NCI-H2029 treated with DMSO at 0.1 percent for 48 hours (cell line): Measurements from ENCODE around the gene WIPF1.

Experiments
- DNase-seq: peaks from one replicate; lab custom pipeline; 2025; lab: John Stamatoyannopoulos, UW

WIPF1 gene

DNA sequence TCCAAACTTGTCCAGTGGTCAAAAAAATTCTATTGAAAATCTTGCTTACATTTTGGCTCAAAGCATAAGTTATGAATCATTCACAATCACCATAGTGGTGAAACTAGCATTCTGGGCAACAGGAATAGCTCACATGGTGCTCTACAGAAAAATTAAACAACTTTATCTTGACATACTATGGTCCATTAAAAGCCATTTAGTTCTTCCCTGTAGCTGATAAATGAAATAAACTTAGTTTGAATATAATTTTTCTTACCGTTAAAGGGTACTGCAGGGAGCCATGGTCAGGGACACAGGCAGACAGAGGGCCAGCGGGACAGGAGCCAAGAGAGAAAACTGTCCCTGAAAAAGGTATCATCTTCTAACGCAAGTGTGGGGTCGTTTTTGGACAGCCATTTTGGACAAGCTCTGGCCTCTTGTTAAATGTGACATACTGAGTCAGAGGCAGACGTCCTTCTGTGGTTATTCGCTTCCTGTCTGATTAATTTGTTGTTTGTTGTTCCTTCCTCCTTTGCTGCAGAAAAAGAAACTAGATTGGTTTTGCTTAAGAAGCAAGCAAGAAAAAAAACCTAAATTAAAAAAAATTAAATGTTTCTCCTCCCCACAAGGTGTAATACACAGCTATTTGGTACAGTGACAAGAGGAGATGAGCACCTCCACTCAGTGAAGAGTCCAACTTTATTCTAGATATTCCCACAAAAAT lies at the start of gene WIPF1:
Gene WIPF1, minus strand, starts transcription at position 460 of the 703 bp plus-strand sequence. CDS start 12,231 bp downstream, outside the sequence.
- no peak for DNase-seq

DNA sequence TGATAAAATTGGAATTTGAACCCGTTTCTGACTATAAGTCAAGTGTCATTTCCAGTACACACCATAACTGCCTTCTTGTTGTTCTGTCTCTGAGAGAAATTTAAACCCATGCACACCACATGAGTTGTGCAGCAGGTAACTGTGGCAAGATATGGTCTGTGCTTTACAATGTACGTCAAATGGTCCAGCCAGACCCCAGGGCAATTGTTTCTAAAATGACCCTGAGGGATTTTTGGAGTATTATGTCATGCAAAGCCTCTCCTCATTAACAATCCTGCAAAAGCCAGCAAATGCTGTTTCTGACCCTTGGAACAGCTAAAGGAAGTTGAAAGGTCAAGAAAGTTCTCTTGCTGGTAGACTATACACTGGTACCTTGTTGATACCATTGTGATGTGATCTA lies 47.7 kb upstream of the WIPF1 start:
- no peak for DNase-seq

DNA sequence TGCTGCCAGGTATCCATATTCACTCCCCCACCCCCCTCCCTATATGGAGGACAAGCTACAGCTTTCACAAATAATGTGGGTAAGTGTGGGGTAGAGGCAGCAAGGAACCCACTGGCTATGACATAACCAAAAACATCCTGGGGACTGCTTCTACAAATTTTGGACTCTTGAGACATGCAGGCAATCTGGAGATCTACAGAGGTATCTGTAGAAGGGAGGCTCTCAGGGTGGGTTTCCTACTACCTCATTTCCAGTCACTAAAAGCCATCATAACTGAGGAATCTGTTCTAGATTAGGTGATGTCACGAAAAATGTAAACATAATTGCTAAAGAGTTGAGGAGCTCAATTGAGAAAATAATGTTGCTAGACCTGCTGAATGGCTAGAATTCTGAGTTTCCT lies 46.8 kb upstream of the WIPF1 start:
- no peak for DNase-seq

DNA sequence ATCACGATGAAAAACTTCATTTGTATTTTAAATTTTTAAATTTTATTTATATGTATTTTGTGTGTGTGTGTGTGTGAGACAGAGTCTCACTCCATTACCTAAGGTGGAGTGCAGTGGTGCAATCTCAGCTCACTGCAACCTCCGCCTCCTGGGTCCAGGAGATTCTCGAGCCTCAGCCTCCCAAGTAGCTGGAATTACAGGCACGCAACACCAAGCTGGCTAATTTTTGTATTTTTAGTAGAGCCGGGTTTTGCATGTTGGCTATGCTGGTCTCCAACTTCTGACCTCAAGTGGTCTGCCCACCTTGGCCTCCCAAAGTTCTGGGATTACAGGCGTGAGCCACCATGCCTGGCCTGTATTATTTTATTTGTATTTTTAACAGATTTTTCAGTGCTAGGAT lies 45.8 kb upstream of the WIPF1 start:
- no peak for DNase-seq

DNA sequence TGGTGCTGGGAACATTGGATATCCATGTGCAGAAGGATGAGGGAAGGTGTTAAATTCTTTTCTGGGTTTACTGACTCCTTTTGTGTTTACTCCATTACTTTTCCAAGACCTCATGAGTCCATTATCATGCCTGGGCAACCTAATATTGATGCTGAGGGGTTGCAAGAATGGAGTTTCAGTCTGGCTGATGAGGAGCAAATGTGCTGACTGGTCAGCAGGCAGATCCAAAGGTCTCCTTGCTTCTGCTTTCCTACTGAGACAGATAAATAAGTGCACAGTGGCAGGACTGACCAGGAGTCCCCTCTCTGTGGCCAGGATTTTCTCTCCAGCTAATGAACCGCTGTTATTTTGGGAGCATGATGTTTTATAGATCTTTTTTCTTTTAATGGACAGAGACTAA lies 43.6 kb upstream of the WIPF1 start:
- no peak for DNase-seq

- no peak for DNase-seq
Measured at GRCh38 chr2:174636987-174637386, 39.4 kb upstream of the WIPF1 start.

- DNase-seq, result no peak
Measured at GRCh38 chr2:174635776-174636404, 38.3 kb upstream of the WIPF1 start.

DNA sequence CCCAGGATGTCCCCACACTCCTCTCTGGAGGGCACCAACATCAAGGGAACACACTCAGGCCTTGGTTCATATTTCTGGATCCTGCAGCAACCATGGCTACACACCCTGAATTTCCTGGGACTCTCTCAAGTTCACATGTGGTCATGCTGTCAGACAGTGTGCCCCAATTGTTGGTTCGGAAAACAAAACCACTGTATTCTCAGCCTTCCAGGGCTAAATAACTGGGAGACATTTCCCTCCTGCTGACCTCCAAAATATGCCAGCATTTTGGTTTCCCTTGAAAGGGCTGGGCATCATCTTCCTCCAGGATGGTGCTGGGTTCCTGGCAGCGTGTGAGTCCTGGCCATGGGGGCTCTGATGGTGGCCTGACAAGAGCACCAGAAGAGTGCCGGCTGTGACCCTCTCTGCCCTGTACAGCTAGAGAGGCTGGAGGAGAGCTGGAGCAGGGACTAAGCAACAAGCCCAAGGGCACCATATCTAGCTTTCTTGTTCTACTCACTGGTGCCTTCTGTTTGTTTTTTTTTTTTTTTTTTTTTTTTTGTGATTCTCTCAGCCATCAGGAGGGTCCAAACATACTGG lies 37.5 kb upstream of the WIPF1 start:
- DNase-seq, result no peak

GRCh38 chr2:174634130-174635014 lies 36.8 kb upstream of the WIPF1 start:
- DNase-seq, result no peak

DNA sequence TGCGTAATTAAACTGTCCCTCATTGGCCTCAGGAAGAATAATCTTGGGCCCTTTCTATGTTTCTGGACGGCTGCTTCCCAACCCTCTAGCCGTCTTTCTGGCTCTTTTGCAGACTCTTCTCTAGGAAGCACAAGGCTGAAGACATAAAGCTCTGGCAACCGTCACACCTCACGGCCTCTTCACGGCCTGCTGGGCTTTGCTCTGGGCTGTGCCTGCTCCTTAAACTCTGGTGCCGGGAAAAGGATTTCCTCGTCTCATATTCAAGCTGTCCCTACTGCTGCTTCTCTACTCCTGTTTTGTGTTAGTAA lies 36.0 kb upstream of the WIPF1 start:
- DNase-seq, result no peak

- DNase-seq, result no peak
Measured at GRCh38 chr2:174632841-174633622, 35.4 kb upstream of the WIPF1 start.

- no peak for DNase-seq
Measured at GRCh38 chr2:174631009-174631981, 33.7 kb upstream of the WIPF1 start.

GRCh38 chr2:174630107-174630506 lies 32.5 kb upstream of the WIPF1 start:
- DNase-seq, result no peak

GRCh38 chr2:174629506-174629905 lies 31.9 kb upstream of the WIPF1 start:
- DNase-seq, result no peak

GRCh38 chr2:174628528-174629169 lies 31.0 kb upstream of the WIPF1 start:
- no peak for DNase-seq

- DNase-seq, result no peak
Measured at GRCh38 chr2:174627216-174627615, 29.6 kb upstream of the WIPF1 start.

DNA sequence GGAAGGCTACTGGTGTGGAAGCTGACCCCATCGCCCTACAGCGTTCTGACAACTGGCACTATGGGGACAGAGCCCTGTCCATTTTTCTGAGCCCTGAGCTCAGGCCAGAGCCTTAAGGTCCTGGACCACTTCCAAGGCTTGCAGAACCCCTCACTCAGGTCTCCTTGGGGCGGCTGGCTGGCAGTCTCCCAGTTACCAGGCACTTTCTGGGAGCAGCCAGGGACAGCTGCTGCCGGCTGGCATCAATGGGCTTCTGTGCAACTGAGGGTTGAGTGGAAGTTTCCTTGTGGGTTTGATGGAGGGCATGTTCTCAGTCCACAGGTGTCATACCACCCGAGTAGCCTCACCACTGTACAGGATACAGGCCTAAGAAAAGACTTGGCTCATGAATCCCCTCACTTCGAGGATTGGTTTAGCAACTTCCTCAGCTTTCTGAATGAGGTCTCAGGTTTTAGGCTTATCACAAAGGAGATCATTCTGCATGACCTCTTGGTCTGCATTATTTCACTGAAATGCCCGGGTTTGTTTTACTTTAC lies 27.4 kb upstream of the WIPF1 start:
- DNase-seq, result no peak

DNA sequence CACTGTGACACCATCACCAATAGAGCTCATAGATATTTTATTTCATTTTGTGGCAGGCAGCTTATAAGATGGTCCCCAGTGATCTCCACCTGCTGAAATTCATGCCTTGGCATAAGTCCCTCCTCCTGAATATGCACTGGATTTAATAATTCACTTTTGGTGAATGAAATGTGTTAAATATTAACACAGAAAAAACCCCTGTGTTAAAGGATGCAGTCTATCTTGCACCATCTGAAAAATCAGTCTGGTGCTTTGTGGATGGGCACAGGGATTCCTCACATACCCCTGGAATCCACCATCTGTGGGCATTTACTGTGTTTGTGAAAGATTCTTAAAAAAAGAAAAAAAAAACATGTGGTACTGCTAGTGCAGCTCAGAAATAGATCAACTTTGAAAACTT lies 26.1 kb upstream of the WIPF1 start:
- no peak for DNase-seq

DNA sequence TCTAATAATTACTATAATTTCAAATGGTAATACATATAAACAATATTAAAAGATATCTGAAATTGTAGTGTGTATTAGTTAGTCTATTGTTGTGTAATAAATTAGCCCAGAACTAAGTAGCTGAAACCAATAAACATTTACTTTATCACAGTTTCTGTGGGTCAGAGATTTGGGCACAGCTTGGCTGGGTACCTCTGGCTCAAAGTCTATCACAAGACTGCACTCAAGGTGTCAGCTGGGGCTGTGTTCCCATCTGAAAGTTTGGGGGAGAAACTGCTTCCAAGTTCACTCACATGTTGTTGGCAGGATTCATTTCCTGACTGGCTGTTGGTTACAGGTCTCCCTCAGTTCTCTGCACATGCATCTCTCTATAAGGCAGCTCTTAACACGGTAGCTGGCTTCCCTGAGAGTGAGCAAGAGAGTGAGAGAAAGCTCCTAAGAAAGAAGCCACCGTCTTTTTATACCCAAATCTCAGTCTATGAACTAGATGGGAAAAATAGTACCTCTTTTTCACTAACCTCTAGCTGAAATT lies 25.6 kb upstream of the WIPF1 start:
- DNase-seq, result no peak

GRCh38 chr2:174621323-174621722 lies 23.7 kb upstream of the WIPF1 start:
- no peak for DNase-seq
